Ovary (tissue), 3 donors: ENCODE measurements around the gene TNFRSF14.

Experiments
- CTCF ChIP-seq, 3 donors: fragments of 450-650 bp in 2 of 3; fragments of 200-600 bp in 1 of 3; IDR thresholded peaks; one replicate each; pipeline versions ENCODE4 v1.5.1 to v1.8.0; 2016 to 2022; ENCODE audit warnings: antibody characterized with exemption in 3 of 3, mild to moderate bottlenecking in 1 of 3
- EP300 ChIP-seq: sonication (generic); formaldehyde crosslinking; IDR thresholded peaks from one replicate; pipeline ENCODE4 v1.6.1; 2017; ENCODE audit warnings: antibody characterized with exemption
- POLR2A ChIP-seq: fragments of 450-650 bp; IDR thresholded peaks from one replicate; pipeline ENCODE4 v1.6.1; 2017; ENCODE audit warnings: antibody characterized with exemption, mild to moderate bottlenecking, moderate library complexity
- donor health status: DM: no; HTN: no; CAD: no.

GRCh38 chr1:2571348-2571747 lies 15.2 kb downstream of the TNFRSF14 start:
- TF ChIP-seq POLR2A (no peak), CTCF (IDR thresholded peaks at IDR 0.05) (no peak), EP300 (no peak)
